Liver (tissue), 9 donors: ENCODE data around the gene SLC38A3. TPM values are rescaled to one million over a fixed set of nuclear protein-coding genes. Genes with fewer than 3 reads are reported as not detected.

Source experiments
- DNase-seq: peaks from one replicate; pipeline ENCODE4 v3.0.0-alpha.2; 2017; ENCODE audit warnings: low spot score
- H3K27ac ChIP-seq, 2 donors: one replicate each; pipeline ENCODE4 v1.7.0; 2013; ENCODE audit warnings: inconsistent platforms in 2 of 2, low read length in 2 of 2, control low read depth in 1 of 2, low read depth in 1 of 2, mild to moderate bottlenecking in 1 of 2
- H3K27me3 ChIP-seq, 4 donors: one replicate each; pipeline versions ENCODE4 v1.6.1 to v1.7.0; 2013; ENCODE audit warnings: low read length in 3 of 4, inconsistent platforms in 1 of 4, mild to moderate bottlenecking in 1 of 4, moderate library complexity in 1 of 4; ENCODE audit not compliant: control insufficient read depth in 4 of 4, insufficient read depth in 4 of 4
- H3K36me3 ChIP-seq, 4 donors: one replicate each; pipeline versions ENCODE4 v1.6.1 to v1.7.0; 2013; ENCODE audit warnings: low read length in 3 of 4, mild to moderate bottlenecking in 3 of 4, low read depth in 1 of 4, moderate library complexity in 1 of 4; ENCODE audit not compliant: control insufficient read depth in 4 of 4, insufficient read depth in 3 of 4
- H3K4me1 ChIP-seq, 4 donors: one replicate each; pipeline versions ENCODE4 v1.6.1 to v1.7.0; 2013; ENCODE audit warnings: low read length in 3 of 4, mild to moderate bottlenecking in 3 of 4, moderate library complexity in 1 of 4; ENCODE audit not compliant: control insufficient read depth in 4 of 4, insufficient read depth in 4 of 4
- H3K4me3 ChIP-seq, 3 donors: one replicate each; pipeline versions ENCODE4 v1.6.1 to v1.7.0; 2013; ENCODE audit warnings: low read length in 3 of 3, control low read depth in 1 of 3, low read depth in 1 of 3, mild to moderate bottlenecking in 1 of 3
- H3K9ac ChIP-seq, 2 donors: one replicate each; pipeline ENCODE4 v1.7.0; 2013; ENCODE audit warnings: low read length in 2 of 2, mild to moderate bottlenecking in 2 of 2, moderate library complexity in 2 of 2, control low read depth in 1 of 2, low read depth in 1 of 2
- H3K9me3 ChIP-seq, 4 donors: one replicate each; pipeline versions ENCODE4 v1.6.1 to v1.7.0; 2013; ENCODE audit warnings: low read length in 3 of 4; ENCODE audit not compliant: control insufficient read depth in 4 of 4
- EGR1 ChIP-seq, 2 donors: IDR thresholded peaks; 2 replicates each; pipeline ENCODE4 v1.6.1; 2016 to 2018; ENCODE audit warnings: antibody characterized with exemption in 2 of 2, low read depth in 2 of 2
- FOXA1 ChIP-seq: IDR thresholded peaks from 2 replicates; pipeline ENCODE4 v1.6.1; 2016; ENCODE audit warnings: antibody characterized with exemption
- FOXA2 ChIP-seq: IDR thresholded peaks from 2 replicates; pipeline ENCODE4 v1.6.1; 2016; ENCODE audit warnings: antibody characterized with exemption
- GABPA ChIP-seq, 2 donors: IDR thresholded peaks in 1 of 2; conservative IDR thresholded peaks in 1 of 2; 2 replicates each; pipeline ENCODE4 v1.6.1; 2016; ENCODE audit warnings: antibody characterized with exemption in 2 of 2, mild to moderate bottlenecking in 1 of 2, moderate library complexity in 1 of 2
- HNF4A ChIP-seq, 2 donors: conservative IDR thresholded peaks; 2 replicates each; pipeline ENCODE4 v1.6.1; 2016; ENCODE audit warnings: antibody characterized with exemption in 2 of 2, mild to moderate bottlenecking in 2 of 2
- HNF4G ChIP-seq: IDR thresholded peaks from 2 replicates; pipeline ENCODE4 v1.6.1; 2016; ENCODE audit warnings: antibody characterized with exemption
- JUND ChIP-seq, 2 donors: IDR thresholded peaks; 2 replicates each; pipeline ENCODE4 v1.6.1; 2016; ENCODE audit warnings: antibody characterized with exemption in 2 of 2
- NR2F2 ChIP-seq: IDR thresholded peaks from 2 replicates; pipeline ENCODE4 v1.6.1; 2016; ENCODE audit warnings: antibody characterized with exemption
- RAD21 ChIP-seq, 2 donors: IDR thresholded peaks; 2 replicates each; pipeline ENCODE4 v1.6.1; 2016; ENCODE audit warnings: antibody characterized with exemption in 2 of 2, mild to moderate bottlenecking in 2 of 2
- RXRA ChIP-seq, 2 donors: IDR thresholded peaks; 2 replicates each; pipeline ENCODE4 v1.6.1; 2017 to 2018; ENCODE audit warnings: antibody characterized with exemption in 2 of 2, mild to moderate bottlenecking in 1 of 2
- SP1 ChIP-seq: IDR thresholded peaks from 2 replicates; pipeline ENCODE4 v1.6.1; 2018; ENCODE audit warnings: antibody characterized with exemption, mild to moderate bottlenecking
- TAF1 ChIP-seq: conservative IDR thresholded peaks from 2 replicates; pipeline ENCODE4 v1.6.1; 2016; ENCODE audit warnings: antibody characterized with exemption, mild to moderate bottlenecking
- YY1 ChIP-seq: IDR thresholded peaks from 2 replicates; pipeline ENCODE4 v1.6.1; 2016; ENCODE audit warnings: antibody characterized with exemption, mild to moderate bottlenecking
- ZBTB33 ChIP-seq: IDR thresholded peaks from 2 replicates; pipeline ENCODE4 v1.6.1; 2016; ENCODE audit warnings: antibody characterized with exemption
- WGBS: extraction: QIAGEN DNeasy Blood & Tissue Kit; methylation state at CpG from one replicate; pipeline ENCODE4 v1.1.7; 2013; 5-methylcytosine and 5-hydroxymethylcytosine counted together
- polyA plus RNA-seq, 2 donors: library from polyadenylated mRNA; stranded (reverse) in 1 of 2; unstranded in 1 of 2; fragments of 200-250 nt in 1 of 2; fragments of >200 nt in 1 of 2; fragmentation: Nextera tagmentation in 1 of 2; extraction: Ambion mirVana in 1 of 2; gene quantifications; one replicate each; pipeline versions ENCODE4 v1.2.1 to v1.2.3, GENCODE V29; 2013 to 2015
- total RNA-seq, 2 donors: library from RNA; depleted of rRNA; stranded (reverse); fragments of >200 nt; gene quantifications; one replicate each; pipeline ENCODE4 v1.2.3, GENCODE V29; 2014
- TF ChIP-seq, protein P1 (sequence below): IDR thresholded peaks from 2 replicates; pipeline ENCODE4 v1.6.1; 2016; ENCODE audit warnings: antibody characterized with exemption
- TF ChIP-seq, protein P2 (sequence below): IDR thresholded peaks from 2 replicates; pipeline ENCODE4 v1.6.1; 2016; ENCODE audit warnings: antibody characterized with exemption
- TF ChIP-seq, protein P3 (sequence below): fragments of 150-350 bp; IDR thresholded peaks from 2 replicates; pipeline ENCODE4 v1.5.1; 2017; ENCODE audit warnings: improper control_type of control experiment, low read depth, low read length; ENCODE audit not compliant: missing input control
- TF ChIP-seq, protein P4 (sequence below): IDR thresholded peaks from 2 replicates; pipeline ENCODE4 v1.6.1; 2016; ENCODE audit warnings: antibody characterized with exemption, mild to moderate bottlenecking
- donor health status: healthy.
- donor health status: healthy.
- donor health status: healthy.
- donor health status: healthy.
- donor health status: healthy.

SLC38A3 gene
- total and polyA plus RNA-seq, 4 donors, result 98.1 to 180 (median 140) TPM

DNA sequence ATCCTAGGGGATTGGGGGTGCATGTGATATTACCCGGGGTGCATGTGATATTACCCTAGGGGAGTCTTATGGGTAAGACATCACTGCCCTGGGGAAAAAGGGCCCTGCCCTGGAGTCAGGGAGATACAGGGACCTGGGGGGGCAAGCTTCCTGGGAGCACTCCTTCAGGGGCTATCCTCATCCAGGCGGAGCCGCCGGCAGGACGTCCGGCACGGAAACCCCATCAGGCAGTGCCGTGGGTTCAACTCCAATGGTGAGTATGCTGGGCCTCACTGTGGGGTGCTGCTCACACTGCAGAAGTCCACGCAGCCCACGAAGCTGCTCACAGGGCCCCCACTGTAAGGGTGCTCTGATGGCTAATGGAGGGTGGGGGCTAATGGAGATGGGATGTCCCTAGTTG lies 19.0 kb upstream of the SLC38A3 start (continued):
- TF ChIP-seq, protein P1, sequence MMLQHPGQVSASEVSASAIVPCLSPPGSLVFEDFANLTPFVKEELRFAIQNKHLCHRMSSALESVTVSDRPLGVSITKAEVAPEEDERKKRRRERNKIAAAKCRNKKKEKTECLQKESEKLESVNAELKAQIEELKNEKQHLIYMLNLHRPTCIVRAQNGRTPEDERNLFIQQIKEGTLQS, result no peak
- TF ChIP-seq TAF1 (no peak), ZBTB33 (no peak), RXRA (IDR thresholded peaks at IDR 0.05) (no peak)
- TF ChIP-seq, protein P2, sequence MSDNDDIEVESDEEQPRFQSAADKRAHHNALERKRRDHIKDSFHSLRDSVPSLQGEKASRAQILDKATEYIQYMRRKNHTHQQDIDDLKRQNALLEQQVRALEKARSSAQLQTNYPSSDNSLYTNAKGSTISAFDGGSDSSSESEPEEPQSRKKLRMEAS, result no peak

GRCh38 chr3:50187750-50188149 lies 17.3 kb upstream of the SLC38A3 start:
- TF ChIP-seq, protein P2, result no peak
- TF ChIP-seq FOXA1, result no peak
- no peak for TF ChIP-seq RXRA (IDR thresholded peaks at IDR 0.05)
- TF ChIP-seq, protein P3, sequence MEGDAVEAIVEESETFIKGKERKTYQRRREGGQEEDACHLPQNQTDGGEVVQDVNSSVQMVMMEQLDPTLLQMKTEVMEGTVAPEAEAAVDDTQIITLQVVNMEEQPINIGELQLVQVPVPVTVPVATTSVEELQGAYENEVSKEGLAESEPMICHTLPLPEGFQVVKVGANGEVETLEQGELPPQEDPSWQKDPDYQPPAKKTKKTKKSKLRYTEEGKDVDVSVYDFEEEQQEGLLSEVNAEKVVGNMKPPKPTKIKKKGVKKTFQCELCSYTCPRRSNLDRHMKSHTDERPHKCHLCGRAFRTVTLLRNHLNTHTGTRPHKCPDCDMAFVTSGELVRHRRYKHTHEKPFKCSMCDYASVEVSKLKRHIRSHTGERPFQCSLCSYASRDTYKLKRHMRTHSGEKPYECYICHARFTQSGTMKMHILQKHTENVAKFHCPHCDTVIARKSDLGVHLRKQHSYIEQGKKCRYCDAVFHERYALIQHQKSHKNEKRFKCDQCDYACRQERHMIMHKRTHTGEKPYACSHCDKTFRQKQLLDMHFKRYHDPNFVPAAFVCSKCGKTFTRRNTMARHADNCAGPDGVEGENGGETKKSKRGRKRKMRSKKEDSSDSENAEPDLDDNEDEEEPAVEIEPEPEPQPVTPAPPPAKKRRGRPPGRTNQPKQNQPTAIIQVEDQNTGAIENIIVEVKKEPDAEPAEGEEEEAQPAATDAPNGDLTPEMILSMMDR, result no peak
- TF ChIP-seq RAD21 (IDR thresholded peaks at IDR 0.05), result no peak
- no peak for TF ChIP-seq EGR1 (IDR thresholded peaks at IDR 0.05; ENCODE audit: low read depth in 2 of 2)
- TF ChIP-seq YY1, result no peak
- TF ChIP-seq FOXA2, result no peak
- TF ChIP-seq GABPA (IDR thresholded peaks at IDR 0.05 in 1 of 2, conservative IDR thresholded peaks at IDR 0.05 in 1 of 2), result no peak
- TF ChIP-seq ZBTB33, result no peak
- TF ChIP-seq NR2F2, result no peak
- TF ChIP-seq, protein P1, result no peak
- no peak for TF ChIP-seq JUND (IDR thresholded peaks at IDR 0.05)
- TF ChIP-seq, protein P4, sequence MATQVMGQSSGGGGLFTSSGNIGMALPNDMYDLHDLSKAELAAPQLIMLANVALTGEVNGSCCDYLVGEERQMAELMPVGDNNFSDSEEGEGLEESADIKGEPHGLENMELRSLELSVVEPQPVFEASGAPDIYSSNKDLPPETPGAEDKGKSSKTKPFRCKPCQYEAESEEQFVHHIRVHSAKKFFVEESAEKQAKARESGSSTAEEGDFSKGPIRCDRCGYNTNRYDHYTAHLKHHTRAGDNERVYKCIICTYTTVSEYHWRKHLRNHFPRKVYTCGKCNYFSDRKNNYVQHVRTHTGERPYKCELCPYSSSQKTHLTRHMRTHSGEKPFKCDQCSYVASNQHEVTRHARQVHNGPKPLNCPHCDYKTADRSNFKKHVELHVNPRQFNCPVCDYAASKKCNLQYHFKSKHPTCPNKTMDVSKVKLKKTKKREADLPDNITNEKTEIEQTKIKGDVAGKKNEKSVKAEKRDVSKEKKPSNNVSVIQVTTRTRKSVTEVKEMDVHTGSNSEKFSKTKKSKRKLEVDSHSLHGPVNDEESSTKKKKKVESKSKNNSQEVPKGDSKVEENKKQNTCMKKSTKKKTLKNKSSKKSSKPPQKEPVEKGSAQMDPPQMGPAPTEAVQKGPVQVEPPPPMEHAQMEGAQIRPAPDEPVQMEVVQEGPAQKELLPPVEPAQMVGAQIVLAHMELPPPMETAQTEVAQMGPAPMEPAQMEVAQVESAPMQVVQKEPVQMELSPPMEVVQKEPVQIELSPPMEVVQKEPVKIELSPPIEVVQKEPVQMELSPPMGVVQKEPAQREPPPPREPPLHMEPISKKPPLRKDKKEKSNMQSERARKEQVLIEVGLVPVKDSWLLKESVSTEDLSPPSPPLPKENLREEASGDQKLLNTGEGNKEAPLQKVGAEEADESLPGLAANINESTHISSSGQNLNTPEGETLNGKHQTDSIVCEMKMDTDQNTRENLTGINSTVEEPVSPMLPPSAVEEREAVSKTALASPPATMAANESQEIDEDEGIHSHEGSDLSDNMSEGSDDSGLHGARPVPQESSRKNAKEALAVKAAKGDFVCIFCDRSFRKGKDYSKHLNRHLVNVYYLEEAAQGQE, result no peak
- TF ChIP-seq SP1, result no peak
- no peak for TF ChIP-seq HNF4A (conservative IDR thresholded peaks at IDR 0.05)
- TF ChIP-seq HNF4G, result no peak
- no peak for TF ChIP-seq TAF1

More at GRCh38 chr3:50187750-50188149, 17.3 kb upstream of the SLC38A3 start:
- DNase-seq, result no peak
- WGBS, result 86% methylated on average over 19 of the region's 19 CpGs
- Histone ChIP-seq H3K4me3 (no peak overlapping the region), H3K9ac (no peak overlapping the region), H3K9me3 (no peaks in the 10 kb centered on the region), H3K27ac (no peak overlapping the region), H3K4me1 (peaks cover 2 to 41% (median 25%) of the 10 kb centered on the region in 4 donors), H3K27me3 (no peaks in the 10 kb centered on the region), H3K36me3 (no peaks in the 10 kb centered on the region)
